ENCODE results near the gene MLPH.

Gene MLPH

GRCh38 chr2:237452861-237453260 lies 34.2 kb upstream of the MLPH start:
- H3K36me3 ChIP-seq (ENCODE audit: control insufficient read depth, low read length), result no peaks in the 10 kb centered on the region
- TF ChIP-seq, protein P1, sequence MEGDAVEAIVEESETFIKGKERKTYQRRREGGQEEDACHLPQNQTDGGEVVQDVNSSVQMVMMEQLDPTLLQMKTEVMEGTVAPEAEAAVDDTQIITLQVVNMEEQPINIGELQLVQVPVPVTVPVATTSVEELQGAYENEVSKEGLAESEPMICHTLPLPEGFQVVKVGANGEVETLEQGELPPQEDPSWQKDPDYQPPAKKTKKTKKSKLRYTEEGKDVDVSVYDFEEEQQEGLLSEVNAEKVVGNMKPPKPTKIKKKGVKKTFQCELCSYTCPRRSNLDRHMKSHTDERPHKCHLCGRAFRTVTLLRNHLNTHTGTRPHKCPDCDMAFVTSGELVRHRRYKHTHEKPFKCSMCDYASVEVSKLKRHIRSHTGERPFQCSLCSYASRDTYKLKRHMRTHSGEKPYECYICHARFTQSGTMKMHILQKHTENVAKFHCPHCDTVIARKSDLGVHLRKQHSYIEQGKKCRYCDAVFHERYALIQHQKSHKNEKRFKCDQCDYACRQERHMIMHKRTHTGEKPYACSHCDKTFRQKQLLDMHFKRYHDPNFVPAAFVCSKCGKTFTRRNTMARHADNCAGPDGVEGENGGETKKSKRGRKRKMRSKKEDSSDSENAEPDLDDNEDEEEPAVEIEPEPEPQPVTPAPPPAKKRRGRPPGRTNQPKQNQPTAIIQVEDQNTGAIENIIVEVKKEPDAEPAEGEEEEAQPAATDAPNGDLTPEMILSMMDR (IDR thresholded peaks at IDR 0.05; ENCODE audit: low read depth, low read length, poor library complexity, severe bottlenecking), result no peak
- no peak for TF ChIP-seq EZH2phosphoT487 (IDR thresholded peaks at IDR 0.05; ENCODE audit: borderline replicate concordance, low read length)
- no peaks in the 10 kb centered on the region for H3K9me2 ChIP-seq (replicated peaks; ENCODE audit: control insufficient read depth, low read length)
- no peaks in the 10 kb centered on the region for H3K4me1 ChIP-seq (ENCODE audit: control insufficient read depth, low read length)
- H3K4me3 ChIP-seq (ENCODE audit: low read length), result no peak overlapping the region
- no peaks in the 10 kb centered on the region for H3K79me2 ChIP-seq (ENCODE audit: control insufficient read depth, low read length)
- H3K27me3 ChIP-seq (ENCODE audit: control insufficient read depth, low read length), result 0 out of 2 replicates have a peak, but pooled peaks cover 2% of the 10 kb centered on the region
- no peaks in the 10 kb centered on the region for H3F3A ChIP-seq (ENCODE audit: control insufficient read depth, insufficient read depth)
- H3K27ac ChIP-seq (ENCODE audit: low read depth, low read length), result no peak overlapping the region
- no peaks in the 10 kb centered on the region for H3K9me3 ChIP-seq (ENCODE audit: control insufficient read depth, insufficient read depth, low read length)
- no peak overlapping the region for H3K4me2 ChIP-seq (ENCODE audit: low read length)
- H4K20me1 ChIP-seq (ENCODE audit: control insufficient read depth, insufficient read depth, low read depth, low read length), result no peaks in the 10 kb centered on the region

DNA sequence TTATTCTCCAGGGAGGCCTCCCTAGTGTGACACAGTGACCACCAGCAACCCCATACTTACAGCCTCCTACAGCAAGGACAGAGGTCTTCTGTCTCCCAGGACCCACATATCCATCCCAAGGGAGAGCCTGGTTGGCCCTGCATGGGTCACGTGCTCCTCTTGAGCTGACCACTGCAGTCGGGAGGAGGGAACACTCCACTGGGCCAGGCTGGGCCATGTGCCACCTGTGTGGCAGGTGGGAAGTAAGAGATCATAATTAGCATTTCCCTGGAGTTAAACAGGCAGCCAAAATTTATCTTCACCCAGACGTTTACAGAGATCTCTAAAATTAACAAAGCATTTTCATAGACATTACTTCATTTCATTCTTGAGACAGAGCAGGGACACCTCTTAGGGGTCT lies 33.4 kb upstream of the MLPH start:
- H3K79me2 ChIP-seq (ENCODE audit: control insufficient read depth, low read length), result no peaks in the 10 kb centered on the region
- no peaks in the 10 kb centered on the region for H3K9me2 ChIP-seq (replicated peaks; ENCODE audit: control insufficient read depth, low read length)
- no peak overlapping the region for H3K4me3 ChIP-seq (ENCODE audit: low read length)
- 0 out of 2 replicates have a peak, but pooled peaks cover 2% of the 10 kb centered on the region for H3K27me3 ChIP-seq (ENCODE audit: control insufficient read depth, low read length)
- TF ChIP-seq, protein P1 (IDR thresholded peaks at IDR 0.05; ENCODE audit: low read depth, low read length, poor library complexity, severe bottlenecking), result no peak
- TF ChIP-seq EZH2phosphoT487 (IDR thresholded peaks at IDR 0.05; ENCODE audit: borderline replicate concordance, low read length), result no peak
- H3K27ac ChIP-seq (ENCODE audit: low read depth, low read length), result no peak overlapping the region
- no peak overlapping the region for H3K4me2 ChIP-seq (ENCODE audit: low read length)
- H3K36me3 ChIP-seq (ENCODE audit: control insufficient read depth, low read length), result no peaks in the 10 kb centered on the region
- no peaks in the 10 kb centered on the region for H3K9me3 ChIP-seq (ENCODE audit: control insufficient read depth, insufficient read depth, low read length)
- H4K20me1 ChIP-seq (ENCODE audit: control insufficient read depth, insufficient read depth, low read depth, low read length), result no peaks in the 10 kb centered on the region
- no peaks in the 10 kb centered on the region for H3K4me1 ChIP-seq (ENCODE audit: control insufficient read depth, low read length)
- H3F3A ChIP-seq (ENCODE audit: control insufficient read depth, insufficient read depth), result no peaks in the 10 kb centered on the region

GRCh38 chr2:237455764-237456163 lies 31.3 kb upstream of the MLPH start:
- no peaks in the 10 kb centered on the region for H4K20me1 ChIP-seq (ENCODE audit: control insufficient read depth, insufficient read depth, low read depth, low read length)
- H3K4me3 ChIP-seq (ENCODE audit: low read length), result no peak overlapping the region
- H3K9me2 ChIP-seq (replicated peaks; ENCODE audit: control insufficient read depth, low read length), result no peaks in the 10 kb centered on the region
- no peak overlapping the region for H3K4me2 ChIP-seq (ENCODE audit: low read length)
- no peak overlapping the region for H3K27ac ChIP-seq (ENCODE audit: low read depth, low read length)
- no peaks in the 10 kb centered on the region for H3F3A ChIP-seq (ENCODE audit: control insufficient read depth, insufficient read depth)
- 0 out of 2 replicates have a peak, but pooled peaks cover 2% of the 10 kb centered on the region for H3K27me3 ChIP-seq (ENCODE audit: control insufficient read depth, low read length)
- no peak for TF ChIP-seq EZH2phosphoT487 (IDR thresholded peaks at IDR 0.05; ENCODE audit: borderline replicate concordance, low read length)
- TF ChIP-seq, protein P1 (IDR thresholded peaks at IDR 0.05; ENCODE audit: low read depth, low read length, poor library complexity, severe bottlenecking), result no peak
- H3K4me1 ChIP-seq (ENCODE audit: control insufficient read depth, low read length), result no peaks in the 10 kb centered on the region
- no peaks in the 10 kb centered on the region for H3K79me2 ChIP-seq (ENCODE audit: control insufficient read depth, low read length)
- no peaks in the 10 kb centered on the region for H3K9me3 ChIP-seq (ENCODE audit: control insufficient read depth, insufficient read depth, low read length)
- H3K36me3 ChIP-seq (ENCODE audit: control insufficient read depth, low read length), result no peaks in the 10 kb centered on the region
